CD8-positive, alpha-beta memory T cell (primary cell): ENCODE results near the gene KIF3A. TPM values are rescaled to one million over a fixed set of nuclear protein-coding genes. Genes with fewer than 3 reads are reported as not detected.

ENCODE experiments used
- CTCF ChIA-PET: fragments of 350-600 bp; sonication (Branson Sonifier 250); formaldehyde crosslinking; loops from one replicate; lab custom pipeline; 2021; ENCODE audit warnings: antibody characterized with exemption; lab: Charles Lee
- POLR2A ChIA-PET: fragments of 350-600 bp; sonication (Branson Sonifier 250); formaldehyde crosslinking; loops from one replicate; lab custom pipeline; 2021; ENCODE audit warnings: antibody characterized with exemption; lab: Charles Lee
- DNase-seq, 5 donors: peaks; one replicate each; pipeline versions ENCODE4 v3.0.0 to v3.0.0-alpha.2; 2020 to 2022; ENCODE audit warnings: mixed read lengths in 1 of 5
- H3K27ac ChIP-seq: one replicate; pipeline ENCODE4 v1.7.0; 2013; ENCODE audit warnings: low read depth, mild to moderate bottlenecking, low read length, moderate library complexity
- H3K27me3 ChIP-seq: 2 replicates; pipeline ENCODE4 v1.7.0; 2013; ENCODE audit warnings: low read length, mild to moderate bottlenecking; ENCODE audit not compliant: insufficient read depth, poor library complexity, severe bottlenecking
- H3K36me3 ChIP-seq: 2 replicates; pipeline ENCODE4 v1.7.0; 2013; ENCODE audit warnings: mild to moderate bottlenecking, low read length, moderate library complexity; ENCODE audit not compliant: insufficient read depth
- H3K4me1 ChIP-seq: 2 replicates; pipeline ENCODE4 v1.7.0; 2013; ENCODE audit warnings: mild to moderate bottlenecking, low read length, moderate library complexity; ENCODE audit not compliant: insufficient read depth
- H3K4me3 ChIP-seq: 2 replicates; pipeline ENCODE4 v1.7.0; 2013; ENCODE audit warnings: mild to moderate bottlenecking, low read length
- H3K9me3 ChIP-seq: 2 replicates; pipeline ENCODE4 v1.7.0; 2013; ENCODE audit warnings: mild to moderate bottlenecking, low read length
- H3K27ac Mint-ChIP-seq, 8 donors: one replicate each; pipeline ENCODE4 v1.8.0; 2020 to 2021; ENCODE audit warnings: mixed read lengths in 8 of 8, mild to moderate bottlenecking in 6 of 8, inconsistent platforms in 3 of 8, moderate library complexity in 3 of 8
- H3K27me3 Mint-ChIP-seq, 2 donors: one replicate each; pipeline ENCODE4 v1.8.0; 2020 to 2021; ENCODE audit warnings: mixed read lengths in 2 of 2, mild to moderate bottlenecking in 1 of 2, moderate library complexity in 1 of 2
- H3K36me3 Mint-ChIP-seq, 3 donors: one replicate each; pipeline ENCODE4 v1.8.0; 2020 to 2021; ENCODE audit warnings: mixed read lengths in 3 of 3, inconsistent platforms in 1 of 3, mild to moderate bottlenecking in 1 of 3
- H3K4me1 Mint-ChIP-seq, 3 donors: one replicate each; pipeline ENCODE4 v1.8.0; 2020 to 2021; ENCODE audit warnings: mixed read lengths in 3 of 3, inconsistent platforms in 1 of 3, mild to moderate bottlenecking in 1 of 3
- H3K4me3 Mint-ChIP-seq, 7 donors: one replicate each; pipeline ENCODE4 v1.8.0; 2020 to 2021; ENCODE audit warnings: mixed read lengths in 7 of 7, mild to moderate bottlenecking in 6 of 7, moderate library complexity in 4 of 7, inconsistent platforms in 2 of 7
- H3K9me3 Mint-ChIP-seq, 5 donors: one replicate each; pipeline ENCODE4 v1.8.0; 2020 to 2022; ENCODE audit warnings: mixed read lengths in 5 of 5, mild to moderate bottlenecking in 3 of 5, moderate library complexity in 2 of 5, inconsistent platforms in 1 of 5
- polyA plus RNA-seq: library from polyadenylated mRNA; unstranded; fragments of 300-500 nt; fragmentation: Illumina TruSeq; gene quantifications from one replicate; pipeline ENCODE4 v1.2.3, GENCODE V29; 2021
- total RNA-seq, 2 experiments: library from RNA; stranded (reverse); gene quantifications; one replicate each; pipeline ENCODE4 v1.2.3, GENCODE V29; 2021

Gene KIF3A
- 10 to 100 TPM; 21.1 to 23.3 TPM for total RNA-seq
- polyA plus RNA-seq = 15.9 TPM

GRCh38 chr5:132736853-132737833 lies at the start of gene KIF3A:
Gene KIF3A, minus strand, starts transcription at chr5:132737546. Its CDS starts 127 bp downstream, at chr5:132737419.
- DNase-seq = peak; percentile 96 to 99 (median 98)
- POLR2A ChIA-PET = interaction anchor here (0.6 to 3.1 kb wide), 5 partner anchors 10 to 940 kb away, joined by 3 to 29 read pairs (median 3); partner anchors contain the start of genes CCNI2, FNIP1, GDF9 and UQCRQ
- peak within 1 kb of the TSS; percentile 81 for H3K4me3 ChIP-seq

GRCh38 chr5:132787076-132787475 lies 49.7 kb upstream of the KIF3A start:
- peak overlapping the region; percentile 51 for H3K27ac ChIP-seq
- H3K36me3 ChIP-seq = no peaks in the 10 kb centered on the region
- Mint-ChIP-seq H3K9me3 (peaks cover 0 to 2% (median 0%) of the 10 kb centered on the region in 5 donors), H3K36me3 (peaks cover 0 to 3% (median 3%) of the 10 kb centered on the region in 3 donors), H3K4me1 (no peaks in the 10 kb centered on the region), H3K27ac (no peak overlapping the region), H3K27me3 (peaks cover 9 to 18% of the 10 kb centered on the region in 2 donors), H3K4me3 (no peak overlapping the region)
- H3K9me3 ChIP-seq = no peaks in the 10 kb centered on the region
- ChIA-PET CTCF (interaction anchor here (1.6 kb wide), 1 partner anchor 33 kb away, joined by 6 read pairs; no protein-coding TSS in a partner anchor), POLR2A (no interaction called here)
- DNase-seq = no peak
- H3K4me3 ChIP-seq = no peak overlapping the region
- no peaks in the 10 kb centered on the region for H3K4me1 ChIP-seq
- H3K27me3 ChIP-seq = no peaks in the 10 kb centered on the region

More at GRCh38 chr5:132736853-132737833, at the start of gene KIF3A:
- no peaks in the 10 kb centered on the region for H3K9me3 Mint-ChIP-seq
- peaks cover 0 to 1% of the 10 kb centered on the region in 2 donors for H3K27me3 Mint-ChIP-seq
- H3K4me1 Mint-ChIP-seq = peaks cover 37 to 42% (median 41%) of the 10 kb centered on the region in 3 donors
- CTCF ChIA-PET = interaction anchor here (0.8 to 3.1 kb wide), 6 partner anchors 10 to 236 kb away, joined by 3 to 25 read pairs (median 4); partner anchors contain the start of gene CCNI2
- no peaks in the 10 kb centered on the region for H3K27me3 ChIP-seq
- peak within 1 kb of the TSS; percentile 84 to 97 (median 93) for H3K27ac Mint-ChIP-seq
- H3K36me3 ChIP-seq = no peaks in the 10 kb centered on the region
- H3K4me3 Mint-ChIP-seq = peak within 1 kb of the TSS; percentile 87 to 97 (median 93)
- H3K9me3 ChIP-seq = no peaks in the 10 kb centered on the region
- H3K36me3 Mint-ChIP-seq = peaks cover 0 to 19% (median 1%) of the 10 kb centered on the region in 3 donors
- peaks cover 21% of the 10 kb centered on the region for H3K4me1 ChIP-seq
- H3K27ac ChIP-seq = peak within 1 kb of the TSS; percentile 77

GRCh38 chr5:132785864-132786263 lies 48.5 kb upstream of the KIF3A start:
- H3K27me3 ChIP-seq = no peaks in the 10 kb centered on the region
- peaks cover 0 to 2% (median 0%) of the 10 kb centered on the region in 5 donors for H3K9me3 Mint-ChIP-seq

GRCh38 chr5:132785365-132785764 lies 48.0 kb upstream of the KIF3A start:
- no peaks in the 10 kb centered on the region for H3K4me1 ChIP-seq
- peaks cover 0 to under 1% (median 0%) of the 10 kb centered on the region in 5 donors for H3K9me3 Mint-ChIP-seq
- peaks cover 16 to 17% of the 10 kb centered on the region in 2 donors for H3K27me3 Mint-ChIP-seq
- H3K27ac Mint-ChIP-seq = no peak overlapping the region
- no peak overlapping the region for H3K27ac ChIP-seq
- no peaks in the 10 kb centered on the region for H3K9me3 ChIP-seq
- no peaks in the 10 kb centered on the region for H3K27me3 ChIP-seq
- no peak overlapping the region for H3K4me3 Mint-ChIP-seq
- CTCF ChIA-PET = no interaction called here
- no peaks in the 10 kb centered on the region for H3K36me3 ChIP-seq
- peaks cover 6 to 11% (median 8%) of the 10 kb centered on the region in 3 donors for H3K4me1 Mint-ChIP-seq
- H3K36me3 Mint-ChIP-seq = peaks cover 0 to 1% (median 0%) of the 10 kb centered on the region in 3 donors
- POLR2A ChIA-PET = no interaction called here
- no peak overlapping the region for H3K4me3 ChIP-seq
- DNase-seq = no peak

More at GRCh38 chr5:132785864-132786263, 48.5 kb upstream of the KIF3A start:
- POLR2A ChIA-PET = no interaction called here
- Histone ChIP-seq H3K36me3 (no peaks in the 10 kb centered on the region), H3K4me1 (no peaks in the 10 kb centered on the region), H3K27ac (no peak overlapping the region), H3K9me3 (no peaks in the 10 kb centered on the region), H3K4me3 (no peak overlapping the region)
- CTCF ChIA-PET = no interaction called here
- Mint-ChIP-seq H3K27me3 (peaks cover 14 to 19% of the 10 kb centered on the region in 2 donors), H3K4me3 (no peak overlapping the region), H3K4me1 (peaks cover 1 to 6% (median 3%) of the 10 kb centered on the region in 3 donors), H3K27ac (no peak overlapping the region), H3K36me3 (peaks cover 0 to 3% (median 0%) of the 10 kb centered on the region in 3 donors)
- no peak for DNase-seq

- ChIA-PET POLR2A (no interaction called here), CTCF (interaction anchor here (1.0 to 1.9 kb wide), 3 partner anchors 10 to 38 kb away, joined by 5 to 7 read pairs (median 6); partner anchors contain the start of gene CCNI2)
- Histone ChIP-seq H3K27me3 (no peaks in the 10 kb centered on the region), H3K9me3 (no peaks in the 10 kb centered on the region), H3K27ac (no peak overlapping the region), H3K36me3 (no peaks in the 10 kb centered on the region), H3K4me3 (no peak overlapping the region), H3K4me1 (peaks cover 10% of the 10 kb centered on the region)
- H3K36me3 Mint-ChIP-seq = no peaks in the 10 kb centered on the region
- DNase-seq = no peak
- H3K4me3 Mint-ChIP-seq = peak overlapping the region in 1 of 7 donors; percentile 53
- H3K27ac Mint-ChIP-seq = no peak overlapping the region
- no peaks in the 10 kb centered on the region for H3K9me3 Mint-ChIP-seq
- peaks cover 16% of the 10 kb centered on the region in 2 donors for H3K27me3 Mint-ChIP-seq
- peaks cover 17 to 29% (median 23%) of the 10 kb centered on the region in 3 donors for H3K4me1 Mint-ChIP-seq
These were observed 44.8 kb upstream of the KIF3A start for GRCh38 chr5:132782101-132782500.

- Histone ChIP-seq H3K4me1 (peaks cover 15% of the 10 kb centered on the region), H3K9me3 (no peaks in the 10 kb centered on the region), H3K36me3 (no peaks in the 10 kb centered on the region), H3K27me3 (no peaks in the 10 kb centered on the region), H3K27ac (no peak overlapping the region), H3K4me3 (no peak overlapping the region)
- POLR2A ChIA-PET = no interaction called here
- Mint-ChIP-seq H3K27me3 (peaks cover 13 to 16% of the 10 kb centered on the region in 2 donors), H3K27ac (no peak overlapping the region), H3K9me3 (no peaks in the 10 kb centered on the region), H3K4me3 (peak overlapping the region in 1 of 7 donors; percentile 15), H3K36me3 (no peaks in the 10 kb centered on the region), H3K4me1 (peaks cover 18 to 32% (median 25%) of the 10 kb centered on the region in 3 donors)
- CTCF ChIA-PET = interaction anchor here (1.0 kb wide), 1 partner anchor 39 kb away, joined by 7 read pairs; no protein-coding TSS in a partner anchor
- no peak for DNase-seq
These were observed 43.7 kb upstream of the KIF3A start for GRCh38 chr5:132781029-132781428.

GRCh38 chr5:132780577-132780976 lies 43.2 kb upstream of the KIF3A start:
- ChIA-PET POLR2A (no interaction called here), CTCF (no interaction called here)
- Mint-ChIP-seq H3K9me3 (no peaks in the 10 kb centered on the region), H3K36me3 (no peaks in the 10 kb centered on the region), H3K27me3 (peaks cover 12% of the 10 kb centered on the region in 2 donors), H3K4me3 (peak overlapping the region in 1 of 7 donors; percentile 15), H3K4me1 (peaks cover 21 to 37% (median 30%) of the 10 kb centered on the region in 3 donors), H3K27ac (no peak overlapping the region)
- no peaks in the 10 kb centered on the region for H3K36me3 ChIP-seq
- peaks cover 15% of the 10 kb centered on the region for H3K4me1 ChIP-seq
- no peaks in the 10 kb centered on the region for H3K9me3 ChIP-seq
- H3K27ac ChIP-seq = no peak overlapping the region
- no peak overlapping the region for H3K4me3 ChIP-seq
- H3K27me3 ChIP-seq = no peaks in the 10 kb centered on the region
- peak in 1 of 5 donors; percentile 9 for DNase-seq
